ENCODE data around the gene PLCD3.

The PLCD3 gene

GRCh38 chr17:45131616-45132319 lies 547 bp downstream of the PLCD3 start:
- peak overlapping the region; percentile 81 for H3K4me3 ChIP-seq (replicated peaks; ENCODE audit: low read depth, low read length)
- TF ChIP-seq, protein P1, sequence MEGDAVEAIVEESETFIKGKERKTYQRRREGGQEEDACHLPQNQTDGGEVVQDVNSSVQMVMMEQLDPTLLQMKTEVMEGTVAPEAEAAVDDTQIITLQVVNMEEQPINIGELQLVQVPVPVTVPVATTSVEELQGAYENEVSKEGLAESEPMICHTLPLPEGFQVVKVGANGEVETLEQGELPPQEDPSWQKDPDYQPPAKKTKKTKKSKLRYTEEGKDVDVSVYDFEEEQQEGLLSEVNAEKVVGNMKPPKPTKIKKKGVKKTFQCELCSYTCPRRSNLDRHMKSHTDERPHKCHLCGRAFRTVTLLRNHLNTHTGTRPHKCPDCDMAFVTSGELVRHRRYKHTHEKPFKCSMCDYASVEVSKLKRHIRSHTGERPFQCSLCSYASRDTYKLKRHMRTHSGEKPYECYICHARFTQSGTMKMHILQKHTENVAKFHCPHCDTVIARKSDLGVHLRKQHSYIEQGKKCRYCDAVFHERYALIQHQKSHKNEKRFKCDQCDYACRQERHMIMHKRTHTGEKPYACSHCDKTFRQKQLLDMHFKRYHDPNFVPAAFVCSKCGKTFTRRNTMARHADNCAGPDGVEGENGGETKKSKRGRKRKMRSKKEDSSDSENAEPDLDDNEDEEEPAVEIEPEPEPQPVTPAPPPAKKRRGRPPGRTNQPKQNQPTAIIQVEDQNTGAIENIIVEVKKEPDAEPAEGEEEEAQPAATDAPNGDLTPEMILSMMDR (IDR thresholded peaks at IDR 0.05; ENCODE audit: low read depth, low read length, missing control alignments): peak; percentile 86
- no peak for DNase-seq (ENCODE audit: extremely low read depth, low read depth)

DNA sequence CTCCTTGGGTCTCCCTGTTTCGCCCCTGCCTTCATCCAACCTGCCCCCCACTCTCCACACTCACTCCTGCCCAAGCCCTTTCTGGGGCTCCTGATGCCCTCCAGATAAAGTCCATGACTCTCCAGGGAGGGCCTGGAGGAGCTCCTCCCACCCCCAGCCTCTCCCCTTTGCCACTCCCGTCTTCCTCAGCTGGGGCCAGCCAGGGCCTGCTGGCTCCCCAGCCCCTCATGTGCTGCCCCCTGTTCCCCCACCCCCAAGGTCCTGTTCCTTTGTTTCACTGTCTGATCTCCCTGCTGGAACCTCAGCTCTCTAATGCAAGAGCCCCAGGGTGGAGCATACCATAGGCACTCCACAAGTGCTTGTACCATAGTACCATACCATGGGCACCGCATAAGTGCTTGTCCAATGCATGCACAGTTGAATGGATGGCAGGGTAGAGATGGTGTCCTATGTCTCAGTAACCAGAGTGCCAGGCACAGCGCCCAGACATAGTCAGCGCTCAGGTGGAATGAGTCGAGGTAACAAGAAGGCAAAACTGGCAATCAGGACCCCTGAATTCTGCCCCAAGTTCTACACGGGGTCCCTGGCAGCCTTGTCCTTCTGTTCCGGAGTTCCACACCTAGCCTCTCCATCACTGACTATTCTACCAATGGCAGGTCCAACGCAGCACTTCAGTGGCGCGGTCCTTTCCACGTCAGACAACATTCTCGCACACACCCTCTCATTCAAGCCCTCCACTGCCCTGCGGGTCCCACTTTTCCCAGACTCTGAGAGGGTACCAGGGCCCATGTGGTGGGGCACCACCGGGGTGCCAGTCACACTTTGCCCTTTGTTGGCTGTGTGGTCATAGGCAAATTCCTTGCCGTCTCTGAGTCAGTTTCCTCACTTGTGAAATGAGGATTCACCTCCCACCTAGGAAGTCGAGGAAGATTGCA lies 1.4 kb downstream of the PLCD3 start:
- TF ChIP-seq, protein P1 (IDR thresholded peaks at IDR 0.05; ENCODE audit: low read depth, low read length, missing control alignments): no peak
- H3K4me3 ChIP-seq (replicated peaks; ENCODE audit: low read depth, low read length): peak overlapping the region; percentile 81
- no peak for DNase-seq (ENCODE audit: extremely low read depth, low read depth)

DNA sequence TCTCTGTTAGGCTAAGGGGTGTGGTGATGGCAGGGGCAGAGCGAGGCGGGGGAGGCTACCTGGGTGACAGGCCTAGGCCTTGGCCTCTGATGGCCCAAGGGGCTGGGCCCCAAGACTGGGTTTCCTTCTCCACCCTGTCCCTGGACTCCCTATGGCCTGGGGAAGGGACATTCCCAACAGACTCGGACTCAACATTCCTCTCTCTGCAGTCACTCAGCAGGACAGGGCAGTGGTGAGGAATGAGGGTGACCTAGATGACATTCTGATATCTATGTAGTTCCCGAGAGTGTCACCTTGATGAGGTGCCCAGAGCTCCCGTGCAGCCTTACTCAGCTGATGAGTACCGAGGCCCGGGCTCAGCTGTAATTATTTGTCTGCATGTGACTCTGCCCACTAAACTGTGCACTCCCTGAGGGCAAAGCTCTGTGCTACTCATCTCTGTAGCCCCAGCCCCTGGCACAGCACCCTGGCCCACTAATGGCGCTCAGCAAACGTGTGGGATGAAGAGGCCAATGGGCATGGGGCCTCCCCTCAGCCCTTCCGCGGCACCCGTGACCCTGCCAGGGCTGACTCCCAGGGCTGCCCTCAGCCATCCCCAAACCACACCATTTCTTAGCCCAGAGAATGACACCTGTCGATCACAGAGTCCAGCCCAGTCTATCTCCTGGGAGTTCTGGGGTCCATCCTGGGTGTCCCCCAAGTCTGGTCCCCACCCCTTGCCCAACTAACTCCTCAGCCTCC lies 2.2 kb downstream of the PLCD3 start:
- no peak for DNase-seq (ENCODE audit: extremely low read depth, low read depth)
- peak overlapping the region; percentile 81; the same call in 1 of the 2 replicates for H3K4me3 ChIP-seq (replicated peaks; ENCODE audit: low read depth, low read length)
- TF ChIP-seq, protein P1 (IDR thresholded peaks at IDR 0.05; ENCODE audit: low read depth, low read length, missing control alignments): no peak

GRCh38 chr17:45129426-45129939 lies 2.8 kb downstream of the PLCD3 start:
- TF ChIP-seq, protein P1 (IDR thresholded peaks at IDR 0.05; ENCODE audit: low read depth, low read length, missing control alignments): no peak
- H3K4me3 ChIP-seq (replicated peaks; ENCODE audit: low read depth, low read length): no peak overlapping the region
- no peak for DNase-seq (ENCODE audit: extremely low read depth, low read depth)

GRCh38 chr17:45128989-45129388 lies 3.3 kb downstream of the PLCD3 start:
- H3K4me3 ChIP-seq (replicated peaks; ENCODE audit: low read depth, low read length): no peak overlapping the region
- DNase-seq (ENCODE audit: extremely low read depth, low read depth): no peak
- TF ChIP-seq, protein P1 (IDR thresholded peaks at IDR 0.05; ENCODE audit: low read depth, low read length, missing control alignments): no peak

- no peak overlapping the region for H3K4me3 ChIP-seq (replicated peaks; ENCODE audit: low read depth, low read length)
- TF ChIP-seq, protein P1 (IDR thresholded peaks at IDR 0.05; ENCODE audit: low read depth, low read length, missing control alignments): no peak
- no peak for DNase-seq (ENCODE audit: extremely low read depth, low read depth)
Measured at GRCh38 chr17:45128331-45128730, 4.0 kb downstream of the PLCD3 start.

All from HFF-Myc (cell line).